HEK293 (cell line): ENCODE results near the gene FGFR2.
A peak's percentile ranks its signal among the peaks of the same experiment; 100 is the strongest.

Experiments used
- CTCF ChIA-PET: fragments of 350-600 bp; formaldehyde crosslinking; extraction: SDS; loops from one replicate; lab custom pipeline; 2021; ENCODE audit warnings: antibody characterized with exemption; lab: Yijun Ruan, JAX
- POLR2A ChIA-PET: fragments of 300-600 bp; formaldehyde crosslinking; extraction: SDS; loops from one replicate; lab custom pipeline; 2020; ENCODE audit warnings: antibody characterized with exemption, inconsistent platforms; lab: Yijun Ruan, JAX
- H3K27ac ChIP-seq: fragments of 200-500 bp; sonication (Bioruptor generic); 2 replicates; pipeline ENCODE4 v1.5.1; 2014; ENCODE audit warnings: low read depth, low read length, control low read depth, inconsistent platforms; ENCODE audit errors: extremely low read depth
- H3K36me3 ChIP-seq, 2 experiments: fragments of 200-500 bp in 1 of 2; sonication (Bioruptor generic) in 1 of 2; 1 replicate in 1 of 2; 2 replicates in 1 of 2; pipeline ENCODE4 v1.5.1; 2014 to 2017; ENCODE audit warnings: inconsistent platforms in 2 of 2, low read length in 2 of 2; ENCODE audit not compliant: control insufficient read depth in 2 of 2, insufficient read depth in 1 of 2
- H3K4me1 ChIP-seq: fragments of 200-500 bp; sonication (Bioruptor generic); 2 replicates; pipeline ENCODE4 v1.5.1; 2014; ENCODE audit warnings: mild to moderate bottlenecking, low read length, inconsistent platforms; ENCODE audit not compliant: control insufficient read depth, insufficient read depth
- H3K4me3 ChIP-seq: 2 replicates; pipeline ENCODE4 v1.5.1; 2011; ENCODE audit warnings: low read depth, mild to moderate bottlenecking, control low read depth, low read length, moderate library complexity
- H3K9me3 ChIP-seq: fragments of 200-500 bp; sonication (Bioruptor generic); 2 replicates; pipeline ENCODE4 v1.5.1; 2014; ENCODE audit warnings: low read depth, low read length, inconsistent platforms; ENCODE audit not compliant: control insufficient read depth, insufficient read depth
- BCL11A ChIP-seq: fragments of 450-650 bp; formaldehyde crosslinking; IDR thresholded peaks from 2 replicates; pipeline ENCODE4 v1.5.1; 2016; ENCODE audit warnings: low read depth, missing biosample characterization, missing genetic modification characterization
- FEZF1 ChIP-seq: fragments of 450-650 bp; formaldehyde crosslinking; IDR thresholded peaks from 2 replicates; pipeline ENCODE4 v1.5.1; 2016; ENCODE audit warnings: missing biosample characterization, missing genetic modification characterization
- KLF7 ChIP-seq: fragments of 450-650 bp; formaldehyde crosslinking; IDR thresholded peaks from 2 replicates; pipeline ENCODE4 v1.5.1; 2016; ENCODE audit warnings: missing biosample characterization, missing genetic modification characterization, borderline replicate concordance
- OSR2 ChIP-seq: fragments of 450-650 bp; formaldehyde crosslinking; IDR thresholded peaks from 2 replicates; pipeline ENCODE4 v1.5.1; 2016; ENCODE audit warnings: missing biosample characterization, missing genetic modification characterization
- SETDB1 ChIP-seq: IDR thresholded peaks from one replicate; pipeline ENCODE4 v1.6.1; 2017; ENCODE audit warnings: mild to moderate bottlenecking, low read length, moderate library complexity, mixed read lengths; ENCODE audit not compliant: insufficient read length
- SP3 ChIP-seq: fragments of 450-650 bp; formaldehyde crosslinking; IDR thresholded peaks from 2 replicates; pipeline ENCODE4 v1.5.1; 2016; ENCODE audit warnings: missing biosample characterization, missing genetic modification characterization
- WT1 ChIP-seq: fragments of 450-650 bp; formaldehyde crosslinking; IDR thresholded peaks from 2 replicates; pipeline ENCODE4 v1.5.1; 2016; ENCODE audit warnings: missing biosample characterization, missing genetic modification characterization
- ZBTB17 ChIP-seq: fragments of 450-650 bp; formaldehyde crosslinking; IDR thresholded peaks from 2 replicates; pipeline ENCODE4 v1.5.1; 2016; ENCODE audit warnings: missing biosample characterization, missing genetic modification characterization
- ZNF146 ChIP-seq: fragments of 450-650 bp; formaldehyde crosslinking; IDR thresholded peaks from 2 replicates; pipeline ENCODE4 v1.5.1; 2016; ENCODE audit warnings: missing biosample characterization, missing genetic modification characterization
- ZNF19 ChIP-seq: fragments of 450-650 bp; formaldehyde crosslinking; IDR thresholded peaks from 2 replicates; pipeline ENCODE4; 2016; ENCODE audit warnings: missing biosample characterization, missing genetic modification characterization, low read depth
- ZNF202 ChIP-seq: fragments of 450-650 bp; formaldehyde crosslinking; IDR thresholded peaks from 2 replicates; pipeline ENCODE4 v1.5.1; 2016; ENCODE audit warnings: missing biosample characterization, missing genetic modification characterization, borderline replicate concordance
- ZNF391 ChIP-seq: fragments of 450-650 bp; formaldehyde crosslinking; IDR thresholded peaks from 2 replicates; pipeline ENCODE4 v1.5.1; 2016; ENCODE audit warnings: low read depth, missing biosample characterization, missing genetic modification characterization, borderline replicate concordance
- ZNF521 ChIP-seq: fragments of 450-650 bp; formaldehyde crosslinking; IDR thresholded peaks from 2 replicates; pipeline ENCODE4 v1.5.1; 2017; ENCODE audit warnings: missing biosample characterization, mild to moderate bottlenecking, missing genetic modification characterization
- ZNF596 ChIP-seq: fragments of 450-650 bp; IDR thresholded peaks from 2 replicates; pipeline ENCODE4 v1.5.0; 2018; ENCODE audit warnings: missing biosample characterization, mild to moderate bottlenecking, missing genetic modification characterization, moderate library complexity
- ZNF658 ChIP-seq: fragments of 450-650 bp; formaldehyde crosslinking; IDR thresholded peaks from 2 replicates; pipeline ENCODE4; 2016; ENCODE audit warnings: missing biosample characterization, missing genetic modification characterization
- ZNF660 ChIP-seq: fragments of 450-650 bp; IDR thresholded peaks from 2 replicates; pipeline ENCODE4 v1.5.1; 2018; ENCODE audit warnings: missing biosample characterization, mild to moderate bottlenecking, missing genetic modification characterization
- ZNF677 ChIP-seq: fragments of 450-650 bp; IDR thresholded peaks from 2 replicates; pipeline ENCODE4 v1.5.0; 2018; ENCODE audit warnings: missing biosample characterization, mild to moderate bottlenecking, missing genetic modification characterization, moderate library complexity
- ZNF785 ChIP-seq: fragments of 450-650 bp; formaldehyde crosslinking; IDR thresholded peaks from 2 replicates; pipeline ENCODE4 v1.5.1; 2016; ENCODE audit warnings: missing biosample characterization, missing genetic modification characterization
- ZNF791 ChIP-seq: fragments of 450-650 bp; formaldehyde crosslinking; IDR thresholded peaks from 2 replicates; pipeline ENCODE4 v1.5.1; 2016; ENCODE audit warnings: missing biosample characterization, missing genetic modification characterization
- TF ChIP-seq, protein P1 (sequence below): fragments of 450-650 bp; formaldehyde crosslinking; IDR thresholded peaks from 2 replicates; pipeline ENCODE4; 2016; ENCODE audit warnings: missing biosample characterization, missing genetic modification characterization
- TF ChIP-seq, protein P2 (sequence below): fragments of 450-650 bp; formaldehyde crosslinking; IDR thresholded peaks from 2 replicates; pipeline ENCODE4 v1.5.1; 2017; ENCODE audit warnings: missing biosample characterization, mild to moderate bottlenecking, missing genetic modification characterization, moderate library complexity
- TF ChIP-seq, protein P3 (sequence below): fragments of 450-650 bp; formaldehyde crosslinking; IDR thresholded peaks from 2 replicates; pipeline ENCODE4 v1.5.0; 2017; ENCODE audit warnings: missing biosample characterization, missing genetic modification characterization, borderline replicate concordance

The FGFR2 gene

DNA sequence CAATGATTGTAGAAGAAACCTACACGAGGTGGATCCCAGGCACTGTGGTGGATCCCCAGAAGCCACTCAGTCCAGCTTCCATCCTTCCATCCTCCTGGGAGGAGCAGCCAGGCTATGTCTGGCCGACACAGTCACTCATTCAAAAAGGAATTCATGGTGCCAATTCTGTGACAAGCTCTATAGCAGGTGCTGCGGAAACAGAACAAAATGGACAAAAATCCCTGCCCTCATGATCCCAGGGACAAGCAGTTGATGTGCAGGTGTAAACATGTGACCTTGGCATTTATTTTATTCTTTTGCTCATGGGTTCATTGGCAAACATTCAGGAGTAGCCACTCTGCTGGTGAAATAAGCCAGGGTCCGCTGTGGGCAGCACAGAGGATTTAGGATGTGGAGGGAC is 49.2 kb upstream of the FGFR2 start:
- ChIA-PET CTCF (interaction anchor here (0.8 kb wide), 1 partner anchor 139 kb away, joined by 5 read pairs; no protein-coding TSS in a partner anchor), POLR2A (no interaction called here)
- TF ChIP-seq ZNF19 (tag by site-specific recombination) = no peak
- no peak for TF ChIP-seq WT1 (tag by site-specific recombination)
- TF ChIP-seq ZNF658 = no peak
- TF ChIP-seq ZNF521 (tag by site-specific recombination) = no peak
- TF ChIP-seq SETDB1 = no peak
- TF ChIP-seq ZBTB17 (tag by site-specific recombination) = no peak
- TF ChIP-seq FEZF1 (tag by site-specific recombination) = no peak
- no peaks in the 10 kb centered on the region for H3K9me3 ChIP-seq
- H3K36me3 ChIP-seq = no peaks in the 10 kb centered on the region
- H3K4me3 ChIP-seq = no peak overlapping the region
- no peaks in the 10 kb centered on the region for H3K4me1 ChIP-seq
- no peak overlapping the region for H3K27ac ChIP-seq

DNA sequence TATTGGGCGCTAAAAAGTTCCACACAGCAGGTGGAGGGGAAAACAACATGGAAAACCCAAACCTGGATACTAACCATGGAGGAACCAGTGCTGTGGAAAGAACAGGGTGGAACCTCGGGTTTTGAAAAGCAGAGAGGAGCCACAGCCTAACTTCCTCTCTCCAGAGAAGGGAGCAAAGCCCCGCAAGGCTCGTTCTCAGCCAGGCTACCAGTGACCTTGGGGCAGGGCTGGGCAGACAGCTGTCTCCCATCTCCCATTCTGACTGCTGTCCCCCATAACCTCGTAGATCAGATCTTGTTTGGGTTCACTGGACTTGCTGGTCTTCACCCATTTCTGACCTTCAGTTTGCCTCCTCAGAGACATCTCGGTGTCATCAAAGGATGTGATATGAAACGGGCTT is 47.5 kb upstream of the FGFR2 start:
- Histone ChIP-seq H3K36me3 (no peaks in the 10 kb centered on the region), H3K4me3 (no peak overlapping the region), H3K9me3 (no peaks in the 10 kb centered on the region), H3K4me1 (no peaks in the 10 kb centered on the region), H3K27ac (no peak overlapping the region)
- TF ChIP-seq, protein P1, sequence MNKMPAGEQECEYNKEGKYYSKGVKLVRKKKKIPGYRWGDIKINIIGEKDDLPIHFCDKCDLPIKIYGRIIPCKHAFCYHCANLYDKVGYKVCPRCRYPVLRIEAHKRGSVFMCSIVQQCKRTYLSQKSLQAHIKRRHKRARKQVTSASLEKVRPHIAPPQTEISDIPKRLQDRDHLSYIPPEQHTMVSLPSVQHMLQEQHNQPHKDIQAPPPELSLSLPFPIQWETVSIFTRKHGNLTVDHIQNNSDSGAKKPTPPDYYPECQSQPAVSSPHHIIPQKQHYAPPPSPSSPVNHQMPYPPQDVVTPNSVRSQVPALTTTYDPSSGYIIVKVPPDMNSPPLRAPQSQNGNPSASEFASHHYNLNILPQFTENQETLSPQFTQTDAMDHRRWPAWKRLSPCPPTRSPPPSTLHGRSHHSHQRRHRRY (tag by site-specific recombination) = no peak
- TF ChIP-seq ZNF677 (tag by site-specific recombination) (peak; percentile 75), ZNF596 (tag by site-specific recombination) (no peak)
- CTCF ChIA-PET = interaction anchor here (1.4 kb wide), 1 partner anchor 38 kb away, joined by 3 read pairs; no protein-coding TSS in a partner anchor
- POLR2A ChIA-PET = no interaction called here

DNA sequence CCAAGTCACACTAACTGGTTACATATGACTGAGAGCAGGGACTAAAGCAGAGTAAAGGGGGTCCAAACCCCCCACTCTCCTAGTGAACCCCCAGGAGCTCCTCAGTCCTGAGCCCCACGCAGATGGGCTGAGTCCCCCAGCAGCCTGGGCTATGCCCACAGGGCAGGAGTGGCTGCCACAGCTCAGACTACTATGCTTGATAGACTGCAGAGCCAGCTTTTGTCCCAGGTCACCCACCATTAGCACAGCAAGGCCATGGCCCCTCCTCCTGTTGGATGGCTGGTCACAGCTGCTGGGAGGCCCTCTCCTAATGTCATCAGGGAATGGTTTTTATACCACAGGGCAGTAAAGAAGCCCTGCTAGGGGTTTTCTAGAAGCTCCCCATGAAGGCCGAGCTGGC is 46.3 kb upstream of the FGFR2 start:
- Histone ChIP-seq H3K4me1 (no peaks in the 10 kb centered on the region), H3K4me3 (no peak overlapping the region), H3K36me3 (no peaks in the 10 kb centered on the region), H3K9me3 (no peaks in the 10 kb centered on the region), H3K27ac (no peak overlapping the region)
- ChIA-PET CTCF (interaction anchor here (0.7 to 1.5 kb wide), 3 partner anchors 19 to 877 kb away, joined by 3 to 4 read pairs (median 3); no protein-coding TSS in a partner anchor), POLR2A (no interaction called here)
- TF ChIP-seq ZNF391 (tag by site-specific recombination) = no peak
- no peak for TF ChIP-seq ZNF202
- no peak for TF ChIP-seq ZNF146
- no peak for TF ChIP-seq ZNF660 (tag by site-specific recombination)
- TF ChIP-seq, protein P2, sequence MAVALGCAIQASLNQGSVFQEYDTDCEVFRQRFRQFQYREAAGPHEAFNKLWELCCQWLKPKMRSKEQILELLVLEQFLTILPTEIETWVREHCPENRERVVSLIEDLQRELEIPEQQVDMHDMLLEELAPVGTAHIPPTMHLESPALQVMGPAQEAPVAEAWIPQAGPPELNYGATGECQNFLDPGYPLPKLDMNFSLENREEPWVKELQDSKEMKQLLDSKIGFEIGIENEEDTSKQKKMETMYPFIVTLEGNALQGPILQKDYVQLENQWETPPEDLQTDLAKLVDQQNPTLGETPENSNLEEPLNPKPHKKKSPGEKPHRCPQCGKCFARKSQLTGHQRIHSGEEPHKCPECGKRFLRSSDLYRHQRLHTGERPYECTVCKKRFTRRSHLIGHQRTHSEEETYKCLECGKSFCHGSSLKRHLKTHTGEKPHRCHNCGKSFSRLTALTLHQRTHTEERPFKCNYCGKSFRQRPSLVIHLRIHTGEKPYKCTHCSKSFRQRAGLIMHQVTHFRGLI (tag by site-specific recombination) = no peak
- no peak for TF ChIP-seq ZNF785 (tag by site-specific recombination)
- no peak for TF ChIP-seq OSR2
- TF ChIP-seq KLF7 (tag by site-specific recombination) = no peak

DNA sequence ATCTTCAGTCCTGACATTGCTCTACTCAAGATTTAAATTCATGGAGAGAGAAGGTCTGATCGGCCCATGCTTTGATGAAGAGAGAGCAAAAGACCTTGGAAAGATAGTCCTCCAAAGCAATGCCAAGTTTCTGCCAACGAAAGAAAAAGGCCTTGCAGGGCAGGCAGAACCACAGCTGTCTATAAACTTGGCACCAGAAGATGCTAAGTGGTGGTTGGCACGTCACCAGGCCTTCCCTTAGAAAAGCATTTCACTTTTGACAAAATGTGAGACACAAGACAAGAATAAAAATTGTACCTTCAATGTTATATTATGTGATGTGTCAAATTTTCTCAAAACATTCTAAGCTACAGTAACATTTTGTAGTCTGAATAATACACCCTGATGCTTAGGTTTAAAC is 42.0 kb upstream of the FGFR2 start:
- CTCF ChIA-PET = interaction anchor here (1.2 to 2.4 kb wide), 2 partner anchors 23 to 535 kb away, joined by 3 to 9 read pairs; no protein-coding TSS in a partner anchor
- Histone ChIP-seq H3K4me3 (no peak overlapping the region), H3K36me3 (no peaks in the 10 kb centered on the region), H3K27ac (no peak overlapping the region), H3K9me3 (no peaks in the 10 kb centered on the region), H3K4me1 (no peaks in the 10 kb centered on the region)
- TF ChIP-seq, protein P3, sequence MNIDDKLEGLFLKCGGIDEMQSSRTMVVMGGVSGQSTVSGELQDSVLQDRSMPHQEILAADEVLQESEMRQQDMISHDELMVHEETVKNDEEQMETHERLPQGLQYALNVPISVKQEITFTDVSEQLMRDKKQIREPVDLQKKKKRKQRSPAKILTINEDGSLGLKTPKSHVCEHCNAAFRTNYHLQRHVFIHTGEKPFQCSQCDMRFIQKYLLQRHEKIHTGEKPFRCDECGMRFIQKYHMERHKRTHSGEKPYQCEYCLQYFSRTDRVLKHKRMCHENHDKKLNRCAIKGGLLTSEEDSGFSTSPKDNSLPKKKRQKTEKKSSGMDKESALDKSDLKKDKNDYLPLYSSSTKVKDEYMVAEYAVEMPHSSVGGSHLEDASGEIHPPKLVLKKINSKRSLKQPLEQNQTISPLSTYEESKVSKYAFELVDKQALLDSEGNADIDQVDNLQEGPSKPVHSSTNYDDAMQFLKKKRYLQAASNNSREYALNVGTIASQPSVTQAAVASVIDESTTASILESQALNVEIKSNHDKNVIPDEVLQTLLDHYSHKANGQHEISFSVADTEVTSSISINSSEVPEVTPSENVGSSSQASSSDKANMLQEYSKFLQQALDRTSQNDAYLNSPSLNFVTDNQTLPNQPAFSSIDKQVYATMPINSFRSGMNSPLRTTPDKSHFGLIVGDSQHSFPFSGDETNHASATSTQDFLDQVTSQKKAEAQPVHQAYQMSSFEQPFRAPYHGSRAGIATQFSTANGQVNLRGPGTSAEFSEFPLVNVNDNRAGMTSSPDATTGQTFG (tag by site-specific recombination) = no peak
- TF ChIP-seq SP3 (tag by site-specific recombination) (no peak), BCL11A (tag by site-specific recombination) (no peak), ZNF791 (no peak)
- POLR2A ChIA-PET = no interaction called here
